Lower leg skin (tissue), 4 donors: ENCODE data around the gene CKS1B. TPM values are rescaled to one million over a fixed set of nuclear protein-coding genes. Genes with fewer than 3 reads are reported as not detected.

Experiments
- DNase-seq, 2 donors: peaks; one replicate each; pipeline ENCODE4 v3.0.0-alpha.2; 2019; ENCODE audit warnings: low spot score in 2 of 2
- H3K4me3 ChIP-seq: fragments of 200-600 bp; sonication (generic); 2 replicates; pipeline ENCODE4 v1.5.1; 2017; ENCODE audit warnings: mild to moderate bottlenecking, low read depth; ENCODE audit not compliant: poor library complexity, severe bottlenecking
- CTCF ChIP-seq, 3 donors: fragments of 450-650 bp; IDR thresholded peaks; one replicate each; pipeline ENCODE4 v1.5.1; 2016; ENCODE audit warnings: antibody characterized with exemption in 3 of 3, mild to moderate bottlenecking in 3 of 3, moderate library complexity in 2 of 3
- POLR2A ChIP-seq, 2 donors: fragments of 450-650 bp; IDR thresholded peaks; one replicate each; pipeline ENCODE4 v1.6.1; 2016 to 2017; ENCODE audit warnings: antibody characterized with exemption in 2 of 2, mild to moderate bottlenecking in 1 of 2, moderate library complexity in 1 of 2
- WGBS, 2 donors: methylation state at CpG; one replicate each; pipeline ENCODE4 v1.1.5; 2018; 5-methylcytosine and 5-hydroxymethylcytosine counted together
- intact Hi-C: fragments of 100-400 bp; cut with DNase I; formaldehyde crosslinking; loops from one replicate; pipeline ENCODE4 v1.15.0; 2023; ENCODE audit warnings: low total_unique reads
- total RNA-seq, 4 donors: library from RNA; depleted of rRNA; stranded (reverse); fragments of >200 nt; gene quantifications; one replicate each; pipeline ENCODE4 v1.1.0, GENCODE V29; 2016

Gene CKS1B
- total RNA-seq, 4 donors from 2014 or later, result 40.0 to 58.7 (median 45.3) TPM

DNA sequence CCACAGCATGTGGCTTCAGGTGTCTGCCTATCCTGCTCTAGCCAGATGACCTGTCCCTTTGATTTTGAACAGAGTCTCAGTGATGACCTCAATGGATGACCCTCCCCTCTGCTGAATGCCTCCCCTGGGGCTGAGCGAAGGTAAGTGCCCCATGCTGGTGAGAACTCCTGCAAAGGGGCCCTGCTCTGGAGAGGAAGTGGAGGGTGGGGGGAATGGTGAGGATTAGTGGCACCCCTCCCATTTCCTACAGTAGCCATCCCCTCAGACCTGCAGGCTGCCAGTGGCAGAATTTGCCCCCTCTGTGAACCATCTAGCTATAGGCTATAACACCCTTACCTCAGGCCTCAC lies 34.3 kb upstream of the CKS1B start:
- TF ChIP-seq CTCF (IDR thresholded peaks at IDR 0.05) (no peak), POLR2A (IDR thresholded peaks at IDR 0.05) (no peak)
- WGBS, 2 donors, result 75 to 86% methylated on average over 1 of the region's 1 CpG
- H3K4me3 ChIP-seq, result no peak overlapping the region
- no peak for DNase-seq
- intact Hi-C loops, result no loop called here

DNA sequence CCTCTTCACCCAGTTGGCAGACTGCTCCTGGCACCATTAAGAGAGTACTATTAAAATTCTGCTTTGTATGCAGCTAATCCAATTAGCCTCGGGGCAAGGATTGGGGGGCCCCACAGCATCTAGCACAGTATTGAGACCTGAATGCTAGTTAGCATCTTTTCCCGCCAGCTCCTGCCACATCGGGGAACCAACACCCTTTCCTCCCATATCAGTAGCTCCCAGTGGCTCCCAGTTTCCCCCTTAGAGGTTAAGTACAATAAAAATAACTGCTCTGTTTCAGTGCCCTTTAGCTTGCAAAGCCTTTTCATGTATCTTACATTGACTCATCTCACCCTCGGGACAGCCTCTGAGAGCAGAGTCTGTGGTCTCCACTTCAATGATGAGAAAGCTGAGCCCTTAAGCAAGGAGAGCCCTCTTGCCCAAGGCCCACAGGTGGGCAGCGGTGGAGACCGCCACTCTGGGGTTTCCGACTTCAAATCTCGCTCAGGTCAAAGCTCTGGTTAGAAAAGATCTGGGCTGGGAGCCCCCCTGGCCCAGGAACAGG lies 33.8 kb upstream of the CKS1B start:
- TF ChIP-seq POLR2A (IDR thresholded peaks at IDR 0.05) (no peak), CTCF (IDR thresholded peaks at IDR 0.05) (no peak)
- intact Hi-C loops, result no loop called here
- H3K4me3 ChIP-seq, result no peak overlapping the region
- 63 to 65% methylated on average over 8 of the region's 8 CpGs for WGBS, 2 donors
- no peak for DNase-seq

GRCh38 chr1:154941333-154942013 lies 33.0 kb upstream of the CKS1B start:
- intact Hi-C loops, result no loop called here
- no peak for DNase-seq
- 60 to 70% methylated on average over 5 of the region's 5 CpGs for WGBS, 2 donors
- H3K4me3 ChIP-seq, result no peak overlapping the region
- TF ChIP-seq CTCF (IDR thresholded peaks at IDR 0.05), result no peak
- no peak for TF ChIP-seq POLR2A (IDR thresholded peaks at IDR 0.05)

DNA sequence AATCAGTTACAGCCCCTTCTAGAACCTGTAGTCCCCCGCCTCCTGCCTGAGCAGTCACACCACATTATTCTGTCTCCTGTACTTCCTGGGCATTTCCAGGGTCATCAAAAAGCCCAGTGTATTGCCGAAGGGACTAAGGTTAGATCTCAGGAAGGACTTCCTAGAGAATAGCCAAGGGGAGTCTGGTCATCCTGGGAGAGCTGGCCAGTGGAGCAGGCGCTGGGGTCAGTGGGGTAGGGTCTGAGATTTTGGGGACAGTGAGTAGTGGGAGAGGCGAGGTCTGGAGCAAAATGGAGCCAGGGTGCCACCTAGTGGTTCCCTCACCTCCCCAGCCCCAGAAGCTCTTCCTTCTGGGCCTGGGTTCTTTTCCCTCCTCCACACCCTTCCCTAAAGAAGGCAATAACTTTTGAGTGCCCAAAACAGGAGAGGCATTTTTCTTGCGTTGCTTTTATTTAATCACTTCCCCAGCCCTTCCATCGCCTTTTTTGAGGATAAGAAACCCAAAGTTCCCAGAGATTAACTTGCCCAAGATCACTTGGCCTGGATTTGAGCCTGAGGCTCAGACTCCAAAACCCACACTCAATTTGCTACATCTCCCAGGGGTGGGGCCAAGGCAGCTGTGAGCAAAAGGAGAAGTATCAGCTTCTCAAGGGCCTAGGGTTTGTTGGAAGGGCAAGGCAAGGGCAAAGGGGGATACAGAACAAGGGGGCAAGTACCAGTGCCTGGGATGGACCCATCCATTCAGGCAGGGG lies 30.7 kb upstream of the CKS1B start:
- intact Hi-C loops, result no loop called here
- no peak overlapping the region for H3K4me3 ChIP-seq
- TF ChIP-seq POLR2A (IDR thresholded peaks at IDR 0.05), result no peak
- TF ChIP-seq CTCF (IDR thresholded peaks at IDR 0.05), result no peak
- WGBS, 2 donors, result 40 to 44% methylated on average over 6 of the region's 6 CpGs
- DNase-seq, result no peak

DNA sequence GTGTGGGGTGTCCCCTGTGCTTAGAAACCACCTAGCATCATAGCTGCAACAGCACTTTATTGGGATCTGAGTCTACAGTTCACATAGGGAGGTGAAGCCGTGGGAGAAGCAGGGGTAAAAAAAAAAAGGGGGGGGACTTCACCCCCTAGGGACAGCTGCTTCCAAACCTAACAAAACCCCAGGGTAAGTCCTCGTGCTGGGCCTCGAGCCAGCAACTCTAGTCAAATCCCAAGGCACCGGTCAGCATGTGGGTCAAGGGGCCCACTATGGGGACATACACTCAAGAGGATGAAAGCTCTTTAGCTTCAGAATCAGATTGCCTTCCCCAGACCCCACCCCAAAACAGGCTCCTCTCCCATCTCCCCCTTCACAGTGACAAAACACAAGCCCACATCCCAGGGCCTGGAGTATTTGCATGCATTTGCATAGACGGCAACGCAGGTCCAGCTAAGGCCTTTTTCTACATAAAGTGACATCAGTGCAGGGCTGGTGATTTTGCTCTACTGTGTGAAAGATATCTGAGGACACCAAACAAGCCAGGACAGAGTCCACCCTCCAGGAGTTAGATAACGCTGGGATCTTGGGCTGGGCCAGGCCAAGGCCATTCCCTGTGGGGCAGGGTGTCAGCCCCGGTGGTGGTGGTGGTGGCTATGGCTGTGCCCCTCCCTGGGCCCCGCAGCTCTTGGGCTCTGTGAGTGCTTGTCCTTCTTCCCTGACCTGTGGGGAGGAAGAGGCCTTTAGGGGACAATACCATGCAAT lies 29.9 kb upstream of the CKS1B start:
- intact Hi-C loops, result no loop called here

More for the DNA sequence above, 29.9 kb upstream of the CKS1B start:
- WGBS, 2 donors, result 53 to 56% methylated on average over 9 of the region's 9 CpGs
- TF ChIP-seq CTCF (IDR thresholded peaks at IDR 0.05) (no peak), POLR2A (IDR thresholded peaks at IDR 0.05) (no peak)
- no peak overlapping the region for H3K4me3 ChIP-seq
- DNase-seq, result no peak
